Gastrocnemius medialis (tissue), 4 donors: ENCODE results near the gene CYP27A1. TPM values are rescaled to one million over a fixed set of nuclear protein-coding genes. Genes with fewer than 3 reads are reported as not detected.

ENCODE experiments used
- ATAC-seq, 2 donors: fragments of 150-250 bp; one replicate each; pipeline ENCODE4 v1.9.1; 2016
- DNase-seq, 2 donors: peaks; one replicate each; pipeline ENCODE4 v3.0.0-alpha.2; 2019
- H3K27ac ChIP-seq, 4 donors: fragments of 200-600 bp; sonication (generic); 1 replicate in 1 of 4; 2 replicates in 3 of 4; pipeline ENCODE4 v1.5.1; 2016 to 2018; ENCODE audit warnings: mild to moderate bottlenecking in 2 of 4, moderate library complexity in 1 of 4
- H3K27me3 ChIP-seq, 3 donors: fragments of 200-600 bp; sonication (generic) in 2 of 3; 1 replicate in 1 of 3; 2 replicates in 2 of 3; pipeline versions ENCODE4 v1.5.1 to v1.6.0; 2016 to 2019; ENCODE audit warnings: mild to moderate bottlenecking in 1 of 3, moderate library complexity in 1 of 3
- H3K36me3 ChIP-seq, 2 donors: fragments of 200-600 bp; sonication (generic) in 1 of 2; one replicate each; pipeline ENCODE4 v1.5.1; 2017 to 2018
- H3K4me1 ChIP-seq, 2 donors: fragments of 200-600 bp; sonication (generic) in 1 of 2; one replicate each; pipeline ENCODE4 v1.5.1; 2016 to 2017; ENCODE audit warnings: mild to moderate bottlenecking in 2 of 2
- H3K4me3 ChIP-seq, 4 donors: fragments of 200-600 bp; sonication (generic) in 3 of 4; 1 replicate in 1 of 4; 2 replicates in 3 of 4; pipeline ENCODE4 v1.5.1; 2016 to 2019; ENCODE audit warnings: mild to moderate bottlenecking in 2 of 4
- H3K9me3 ChIP-seq, 3 donors: fragments of 200-600 bp; sonication (generic) in 2 of 3; 1 replicate in 1 of 3; 2 replicates in 2 of 3; pipeline ENCODE4 v1.5.1; 2016 to 2019
- CTCF ChIP-seq, 5 experiments: fragments of 450-650 bp in 3 of 5; fragments of 200-600 bp in 2 of 5; sonication (generic) in 2 of 5; IDR thresholded peaks in 4 of 5; conservative IDR thresholded peaks in 1 of 5; 1 replicate in 4 of 5; 2 replicates in 1 of 5; pipeline ENCODE4 v1.5.1; 2016 to 2019; ENCODE audit warnings: antibody characterized with exemption in 5 of 5, mild to moderate bottlenecking in 3 of 5, moderate library complexity in 3 of 5
- POLR2A ChIP-seq, 2 donors: fragments of 450-650 bp; IDR thresholded peaks; one replicate each; pipeline ENCODE4 v1.6.1; 2017; ENCODE audit warnings: antibody characterized with exemption in 2 of 2, mild to moderate bottlenecking in 2 of 2, moderate library complexity in 2 of 2
- in situ Hi-C, 4 donors: fragments of 200-750 bp; cut with MboI; loops; one replicate each; pipeline versions ENCODE4 v1.15.0 to v1.8.0; 2017; ENCODE audit warnings: low sequenced_read_pairs in 4 of 4
- intact Hi-C: fragments of 100-400 bp; cut with DNase I; formaldehyde crosslinking; loops from one replicate; pipeline ENCODE4 v1.15.1; 2023; ENCODE audit warnings: low total_unique reads
- total RNA-seq, 4 donors: library from RNA; depleted of rRNA; stranded (reverse); fragments of >200 nt; gene quantifications; one replicate each; pipeline versions ENCODE4 v1.1.0 to v1.2.3, GENCODE V29; 2016

The CYP27A1 gene
- total RNA-seq, 4 donors from 2014 or later: 17.9 to 56.3 (median 26.8) TPM

GRCh38 chr2:218798767-218799504 is 17.0 kb downstream of the CYP27A1 start:
- Histone ChIP-seq H3K4me1 (peaks cover 0 to 13% of the 10 kb centered on the region in 2 donors), H3K9me3 (no peaks in the 10 kb centered on the region), H3K4me3 (no peak overlapping the region), H3K27me3 (no peaks in the 10 kb centered on the region), H3K27ac (no peak overlapping the region), H3K36me3 (no peaks in the 10 kb centered on the region)
- TF ChIP-seq POLR2A (IDR thresholded peaks at IDR 0.05) (no peak), CTCF (IDR thresholded peaks at IDR 0.05 in 4 of 5, conservative IDR thresholded peaks at IDR 0.05 in 1 of 5) (no peak)
- in situ Hi-C loops (no loop called here), intact Hi-C loops (no loop called here)
- ATAC-seq (no peak), DNase-seq (no peak)

- Histone ChIP-seq H3K4me3 (no peak overlapping the region), H3K9me3 (no peaks in the 10 kb centered on the region), H3K27ac (no peak overlapping the region), H3K27me3 (no peaks in the 10 kb centered on the region), H3K4me1 (peaks cover 0 to 17% of the 10 kb centered on the region in 2 donors), H3K36me3 (no peaks in the 10 kb centered on the region)
- intact Hi-C loops (no loop called here), in situ Hi-C loops (no loop called here)
- no peak for ATAC-seq
- TF ChIP-seq CTCF (IDR thresholded peaks at IDR 0.05 in 4 of 5, conservative IDR thresholded peaks at IDR 0.05 in 1 of 5) (no peak), POLR2A (IDR thresholded peaks at IDR 0.05) (no peak)
- no peak for DNase-seq
Measured at GRCh38 chr2:218799990-218800389, 18.0 kb downstream of the CYP27A1 start.

- Histone ChIP-seq H3K36me3 (no peaks in the 10 kb centered on the region), H3K9me3 (no peaks in the 10 kb centered on the region), H3K27me3 (no peaks in the 10 kb centered on the region), H3K27ac (peak overlapping the region; percentile 36 to 70 (median 46)), H3K4me1 (peaks cover 17 to 40% of the 10 kb centered on the region in 2 donors), H3K4me3 (no peak overlapping the region)
- no peak for ATAC-seq
- no peak for TF ChIP-seq CTCF (IDR thresholded peaks at IDR 0.05 in 4 of 5, conservative IDR thresholded peaks at IDR 0.05 in 1 of 5)
- no peak for TF ChIP-seq POLR2A (IDR thresholded peaks at IDR 0.05)
- DNase-seq: no peak
- in situ Hi-C loops (no loop called here), intact Hi-C loops (no loop called here)
Measured at GRCh38 chr2:218802386-218802994, 20.5 kb downstream of the CYP27A1 start.

GRCh38 chr2:218804817-218805216 is 22.9 kb downstream of the CYP27A1 start:
- H3K27ac ChIP-seq: peak overlapping the region; percentile 79 to 92 (median 88)

More at GRCh38 chr2:218804817-218805216, 22.9 kb downstream of the CYP27A1 start:
- in situ Hi-C loops (no loop called here), intact Hi-C loops (no loop called here)
- Histone ChIP-seq H3K4me3 (no peak overlapping the region), H3K4me1 (peaks cover 25 to 62% of the 10 kb centered on the region in 2 donors), H3K9me3 (no peaks in the 10 kb centered on the region), H3K36me3 (no peaks in the 10 kb centered on the region), H3K27me3 (no peaks in the 10 kb centered on the region)
- no peak for DNase-seq
- ATAC-seq: no peak
- no peak for TF ChIP-seq CTCF (IDR thresholded peaks at IDR 0.05 in 4 of 5, conservative IDR thresholded peaks at IDR 0.05 in 1 of 5)
- TF ChIP-seq POLR2A (IDR thresholded peaks at IDR 0.05): no peak
